HepG2 (cell line): ENCODE measurements around the gene NDUFV1. TPM values are rescaled to one million over a fixed set of nuclear protein-coding genes. Genes with fewer than 3 reads are reported as not detected.

ENCODE experiments used
- ADNP ChIP-seq: sonication (generic); formaldehyde crosslinking; IDR thresholded peaks from 2 replicates; pipeline ENCODE4 v1.4.0; 2020; ENCODE audit warnings: missing genetic modification reagents
- FOXJ3 ChIP-seq: sonication (generic); formaldehyde crosslinking; IDR thresholded peaks from 2 replicates; pipeline ENCODE4 v1.4.0; 2020; ENCODE audit warnings: missing genetic modification reagents, mild to moderate bottlenecking, borderline replicate concordance
- KAT2B ChIP-seq: fragments of 150-350 bp; IDR thresholded peaks from 2 replicates; pipeline ENCODE4 v1.6.1; 2014; ENCODE audit warnings: low read depth, low read length, borderline replicate concordance
- LRRFIP1 ChIP-seq: sonication (generic); formaldehyde crosslinking; conservative IDR thresholded peaks from 2 replicates; pipeline ENCODE4 v1.4.0; 2020; ENCODE audit warnings: missing genetic modification reagents
- NFE2L2 ChIP-seq: fragments of 150-350 bp; IDR thresholded peaks from 2 replicates; pipeline ENCODE4 v1.6.1; 2014; ENCODE audit warnings: low read length
- POGZ ChIP-seq: sonication (generic); formaldehyde crosslinking; IDR thresholded peaks from 2 replicates; pipeline ENCODE4 v1.4.0; 2020; ENCODE audit warnings: mild to moderate bottlenecking, missing genetic modification reagents
- PPARG ChIP-seq: conservative IDR thresholded peaks from 2 replicates; pipeline ENCODE4 v1.6.1; 2016; ENCODE audit warnings: missing biosample characterization, missing genetic modification reagents
- RAD21 ChIP-seq: fragments of 450-650 bp; formaldehyde crosslinking; IDR thresholded peaks from 2 replicates; pipeline ENCODE4 v1.5.0; 2020; ENCODE audit warnings: mild to moderate bottlenecking
- RARG ChIP-seq: sonication (generic); formaldehyde crosslinking; IDR thresholded peaks from 2 replicates; pipeline ENCODE4 v1.4.0; 2020; ENCODE audit warnings: low read depth, mild to moderate bottlenecking, missing genetic modification reagents
- STAT5B ChIP-seq: sonication (generic); formaldehyde crosslinking; IDR thresholded peaks from 2 replicates; pipeline ENCODE4 v1.4.0; 2020; ENCODE audit warnings: missing genetic modification reagents
- TGIF2 ChIP-seq: IDR thresholded peaks from 2 replicates; pipeline ENCODE4 v1.6.1; 2016; ENCODE audit warnings: control low read depth, missing compliant biosample characterization
- ZFX ChIP-seq: sonication (generic); formaldehyde crosslinking; IDR thresholded peaks from 2 replicates; pipeline ENCODE4 v1.4.0; 2020; ENCODE audit warnings: mild to moderate bottlenecking, low read depth, missing genetic modification reagents, moderate library complexity
- ZNF431 ChIP-seq: sonication (generic); formaldehyde crosslinking; IDR thresholded peaks from 2 replicates; pipeline ENCODE4 v1.9.0; 2022; ENCODE audit warnings: missing genetic modification reagents, low read depth, mild to moderate bottlenecking, borderline replicate concordance
- ZNF572 ChIP-seq: sonication (generic); formaldehyde crosslinking; IDR thresholded peaks from 2 replicates; pipeline ENCODE4 v1.5.1; 2020; ENCODE audit warnings: mild to moderate bottlenecking, missing genetic modification reagents
- ZNF577 ChIP-seq: sonication (generic); formaldehyde crosslinking; IDR thresholded peaks from 2 replicates; pipeline ENCODE4 v1.4.0; 2020; ENCODE audit warnings: mild to moderate bottlenecking, low read depth, missing genetic modification reagents, borderline replicate concordance
- ZNF660 ChIP-seq: sonication (generic); formaldehyde crosslinking; IDR thresholded peaks from 2 replicates; pipeline ENCODE4 v1.5.1; 2020; ENCODE audit warnings: mild to moderate bottlenecking, low read depth, missing genetic modification reagents, borderline replicate concordance
- ZNF709 ChIP-seq: sonication (generic); formaldehyde crosslinking; IDR thresholded peaks from 2 replicates; pipeline ENCODE4 v1.5.0; 2020; ENCODE audit warnings: mild to moderate bottlenecking, missing genetic modification reagents
- ZNF891 ChIP-seq: sonication (generic); formaldehyde crosslinking; IDR thresholded peaks from 2 replicates; pipeline ENCODE4 v1.5.0; 2020; ENCODE audit warnings: mild to moderate bottlenecking, missing genetic modification reagents
- polyA plus RNA-seq, 8 experiments: library from polyadenylated mRNA; depleted of rRNA in 3 of 8; stranded (reverse) in 7 of 8; unstranded in 1 of 8; fragments of >200 nt; fragmentation: Illumina TruSeq in 4 of 8; extraction: Trizol in 4 of 8; gene quantifications; 2 replicates each; pipeline versions ENCODE4 v1.2.1 to v1.2.3, GENCODE V29; 2011 to 2016; ENCODE audit warnings: low read depth in 4 of 8, missing spikeins in 1 of 8, mixed read lengths in 1 of 8; ENCODE audit not compliant: insufficient read depth in 1 of 8
- total RNA-seq, 5 experiments: library from RNA; depleted of rRNA; stranded (reverse); fragments of >200 nt; fragmentation: Illumina TruSeq; extraction: Trizol; gene quantifications; 2 replicates each; pipeline ENCODE4 v1.2.3, GENCODE V29; 2016; ENCODE audit warnings: low read depth in 1 of 5
- TF ChIP-seq, protein P1 (sequence below): sonication (generic); formaldehyde crosslinking; IDR thresholded peaks from 2 replicates; pipeline ENCODE4 v1.8.0; 2023; ENCODE audit warnings: mild to moderate bottlenecking, missing genetic modification reagents
- TF ChIP-seq, protein P2 (sequence below): sonication (generic); formaldehyde crosslinking; IDR thresholded peaks from 2 replicates; pipeline ENCODE4 v1.4.0; 2020; ENCODE audit warnings: low read depth, mild to moderate bottlenecking, missing genetic modification reagents
- TF ChIP-seq, protein P3 (sequence below): sonication (generic); formaldehyde crosslinking; IDR thresholded peaks from 2 replicates; pipeline ENCODE4 v1.9.0; 2021; ENCODE audit warnings: missing genetic modification reagents, borderline replicate concordance

NDUFV1 gene
- total and polyA plus RNA-seq, 2 of the 13 experiments (the other 11 are each of a cell fraction or from before 2014, with no cell fraction given): 88.9 to 137 TPM

DNA sequence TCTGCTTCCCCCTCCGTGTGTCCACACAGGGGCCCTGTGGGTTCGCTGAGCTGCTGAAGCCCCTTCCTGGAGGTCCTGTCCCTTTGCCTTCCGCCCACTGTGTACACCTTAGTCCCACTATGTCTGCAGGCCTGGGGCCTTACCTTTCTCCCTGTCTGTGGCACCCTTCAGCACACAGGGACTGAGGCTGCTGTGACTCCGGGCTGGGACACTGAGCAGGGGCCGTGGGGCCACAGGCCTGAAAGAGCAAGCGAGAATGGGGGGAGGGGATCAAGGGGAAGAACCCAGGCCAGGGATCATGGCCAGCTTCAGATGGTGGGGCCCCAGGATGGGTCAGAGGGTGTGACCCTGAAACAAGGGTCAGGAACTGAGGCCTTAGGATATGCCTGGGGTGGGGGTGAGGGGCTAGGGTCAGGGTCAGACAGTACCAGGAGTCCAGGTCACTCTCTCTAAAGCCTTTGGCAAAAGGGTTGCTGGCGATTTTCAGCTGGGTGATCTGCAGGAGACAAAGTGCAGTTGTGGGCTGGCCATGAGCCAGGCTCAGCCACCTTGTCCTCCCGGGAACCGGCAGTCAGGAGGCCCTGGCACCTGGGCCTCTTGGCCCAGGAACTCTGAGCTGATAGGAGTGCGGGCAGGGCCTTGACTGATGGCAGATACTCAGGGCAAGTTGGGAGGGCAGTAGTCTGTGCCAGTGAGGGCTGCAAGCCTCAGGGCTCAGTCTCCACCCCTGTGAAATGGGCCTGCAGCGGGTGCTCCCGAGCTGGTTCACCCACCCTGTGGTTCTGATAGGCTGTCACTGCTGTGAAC is 25.6 kb downstream of the NDUFV1 start (continued):
- TF ChIP-seq, protein P1, sequence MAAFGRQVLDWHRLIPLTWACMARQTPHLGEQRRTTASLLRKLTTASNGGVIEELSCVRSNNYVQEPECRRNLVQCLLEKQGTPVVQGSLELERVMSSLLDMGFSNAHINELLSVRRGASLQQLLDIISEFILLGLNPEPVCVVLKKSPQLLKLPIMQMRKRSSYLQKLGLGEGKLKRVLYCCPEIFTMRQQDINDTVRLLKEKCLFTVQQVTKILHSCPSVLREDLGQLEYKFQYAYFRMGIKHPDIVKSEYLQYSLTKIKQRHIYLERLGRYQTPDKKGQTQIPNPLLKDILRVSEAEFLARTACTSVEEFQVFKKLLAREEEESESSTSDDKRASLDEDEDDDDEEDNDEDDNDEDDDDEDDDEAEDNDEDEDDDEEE (CRISPR knock-in tag): no peak
- TF ChIP-seq RARG (CRISPR knock-in tag) (no peak), ZFX (peak; percentile 87), ZNF709 (CRISPR knock-in tag) (no peak; the same call in 1 of the 2 replicates), PPARG (0 out of 2 replicates have a peak, but pooled peaks have one; percentile 17), ZNF572 (CRISPR knock-in tag) (no peak), POGZ (CRISPR knock-in tag) (no peak), ZNF431 (CRISPR knock-in tag) (0 out of 2 replicates have a peak, but pooled peaks have one; percentile 36), STAT5B (CRISPR knock-in tag) (peak; percentile 11; the same call in 1 of the 2 replicates), ZNF577 (CRISPR knock-in tag) (no peak), RAD21 (CRISPR knock-in tag) (no peak), ZNF660 (CRISPR knock-in tag) (no peak), LRRFIP1 (CRISPR knock-in tag) (no peak), FOXJ3 (CRISPR knock-in tag) (no peak), NFE2L2 (no peak), ZNF891 (no peak), KAT2B (no peak), ADNP (CRISPR knock-in tag) (peak; percentile 94), TGIF2 (CRISPR knock-in tag) (no peak)
- TF ChIP-seq, protein P2, sequence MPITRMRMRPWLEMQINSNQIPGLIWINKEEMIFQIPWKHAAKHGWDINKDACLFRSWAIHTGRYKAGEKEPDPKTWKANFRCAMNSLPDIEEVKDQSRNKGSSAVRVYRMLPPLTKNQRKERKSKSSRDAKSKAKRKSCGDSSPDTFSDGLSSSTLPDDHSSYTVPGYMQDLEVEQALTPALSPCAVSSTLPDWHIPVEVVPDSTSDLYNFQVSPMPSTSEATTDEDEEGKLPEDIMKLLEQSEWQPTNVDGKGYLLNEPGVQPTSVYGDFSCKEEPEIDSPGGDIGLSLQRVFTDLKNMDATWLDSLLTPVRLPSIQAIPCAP (CRISPR knock-in tag): no peak
- TF ChIP-seq, protein P3, sequence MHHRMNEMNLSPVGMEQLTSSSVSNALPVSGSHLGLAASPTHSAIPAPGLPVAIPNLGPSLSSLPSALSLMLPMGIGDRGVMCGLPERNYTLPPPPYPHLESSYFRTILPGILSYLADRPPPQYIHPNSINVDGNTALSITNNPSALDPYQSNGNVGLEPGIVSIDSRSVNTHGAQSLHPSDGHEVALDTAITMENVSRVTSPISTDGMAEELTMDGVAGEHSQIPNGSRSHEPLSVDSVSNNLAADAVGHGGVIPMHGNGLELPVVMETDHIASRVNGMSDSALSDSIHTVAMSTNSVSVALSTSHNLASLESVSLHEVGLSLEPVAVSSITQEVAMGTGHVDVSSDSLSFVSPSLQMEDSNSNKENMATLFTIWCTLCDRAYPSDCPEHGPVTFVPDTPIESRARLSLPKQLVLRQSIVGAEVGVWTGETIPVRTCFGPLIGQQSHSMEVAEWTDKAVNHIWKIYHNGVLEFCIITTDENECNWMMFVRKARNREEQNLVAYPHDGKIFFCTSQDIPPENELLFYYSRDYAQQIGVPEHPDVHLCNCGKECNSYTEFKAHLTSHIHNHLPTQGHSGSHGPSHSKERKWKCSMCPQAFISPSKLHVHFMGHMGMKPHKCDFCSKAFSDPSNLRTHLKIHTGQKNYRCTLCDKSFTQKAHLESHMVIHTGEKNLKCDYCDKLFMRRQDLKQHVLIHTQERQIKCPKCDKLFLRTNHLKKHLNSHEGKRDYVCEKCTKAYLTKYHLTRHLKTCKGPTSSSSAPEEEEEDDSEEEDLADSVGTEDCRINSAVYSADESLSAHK (CRISPR knock-in tag): no peak
